GM12801 (cell line): ENCODE results near the gene FARP2.

Source experiments
- CTCF ChIP-seq: IDR thresholded peaks from one replicate; pipeline ENCODE4 v1.5.1; 2011; ENCODE audit warnings: control low read depth; ENCODE audit not compliant: insufficient read length; ENCODE audit errors: extremely low read depth

The FARP2 gene

GRCh38 chr2:241389697-241390096 is 33.6 kb downstream of the FARP2 start:
- no peak for TF ChIP-seq CTCF

DNA sequence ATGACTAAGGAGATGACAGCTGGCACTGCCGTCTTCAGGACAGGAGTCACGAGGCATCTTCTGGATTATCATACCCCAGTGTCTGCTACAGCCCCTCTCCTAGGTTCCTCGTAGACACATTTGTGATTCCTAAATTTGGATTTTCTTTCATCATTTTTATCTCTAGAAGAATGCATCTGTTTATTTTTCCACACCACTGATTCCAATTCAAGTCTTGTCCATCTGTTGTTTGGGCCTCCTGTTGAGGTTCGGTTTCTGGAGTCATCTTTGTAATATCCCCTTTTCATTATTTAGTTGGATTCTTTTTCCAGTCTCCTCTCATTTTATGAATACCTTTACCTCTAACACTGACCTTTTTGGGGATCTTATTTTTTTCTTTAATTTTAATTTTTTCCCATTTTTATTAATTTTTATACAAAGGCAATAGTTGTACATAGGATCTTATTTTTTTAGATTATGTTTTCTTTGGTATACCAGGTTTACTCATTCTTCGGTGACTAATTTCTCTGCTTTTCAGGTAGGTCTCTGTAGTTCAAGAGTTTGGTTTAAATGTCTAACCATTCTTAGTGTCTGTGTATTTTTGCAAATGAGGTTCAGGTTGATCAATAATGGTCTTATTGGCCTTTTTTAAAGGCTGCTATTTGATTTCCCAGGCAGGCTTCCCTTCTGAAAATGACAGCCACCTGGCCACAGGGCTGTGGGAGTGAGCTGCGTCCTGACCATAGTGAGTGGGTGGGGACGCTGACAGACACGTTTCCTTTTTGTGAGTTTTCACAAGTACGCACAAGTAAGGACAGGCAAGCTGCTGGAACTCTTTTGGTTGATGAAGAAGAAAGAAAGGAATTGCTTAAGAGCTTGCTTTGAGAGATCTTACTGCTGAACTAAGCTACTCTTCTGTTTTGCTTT is 34.5 kb downstream of the FARP2 start:
- TF ChIP-seq CTCF = no peak

- no peak for TF ChIP-seq CTCF
Observed at GRCh38 chr2:241391892-241392665, 36.0 kb downstream of the FARP2 start.

GRCh38 chr2:241393524-241394196 is 37.6 kb downstream of the FARP2 start:
- TF ChIP-seq CTCF = no peak

GRCh38 chr2:241399941-241400922 is 44.1 kb downstream of the FARP2 start:
- TF ChIP-seq CTCF = no peak

DNA sequence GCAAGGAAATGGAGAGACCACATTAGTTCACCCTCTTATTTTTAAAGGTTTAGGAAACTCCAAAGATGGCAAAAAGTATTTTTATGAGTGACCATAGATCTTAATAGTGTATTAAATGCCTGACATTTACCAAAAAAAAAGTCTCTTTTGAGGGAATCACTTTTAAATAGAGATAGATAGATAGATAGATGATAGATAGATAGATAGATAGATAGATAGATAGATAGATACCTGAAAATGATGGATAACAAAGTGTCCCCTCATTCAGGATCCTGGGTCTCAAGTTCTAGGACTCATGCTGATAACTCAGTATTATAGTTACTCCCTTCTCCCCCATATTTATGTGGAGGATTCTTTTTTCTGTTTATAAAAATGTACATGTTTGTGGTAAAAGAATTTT is 52.8 kb downstream of the FARP2 start:
- TF ChIP-seq CTCF = no peak
